Measurements from ENCODE around the gene STMP1. TPM values are rescaled to one million over a fixed set of nuclear protein-coding genes. Genes with fewer than 3 reads are reported as not detected.

STMP1 gene
- total and polyA plus RNA-seq, 8 donors, result 7.2 to 21.4 (median 12.0) TPM

- Histone ChIP-seq H3K36me3 (no peaks in the 10 kb centered on the region), H3K27ac (no peak overlapping the region), H3K4me3 (no peak overlapping the region), H3K9me3 (no peaks in the 10 kb centered on the region), H3K27me3 (no peaks in the 10 kb centered on the region), H3K4me1 (no peaks in the 10 kb centered on the region)
- TF ChIP-seq, protein P1, sequence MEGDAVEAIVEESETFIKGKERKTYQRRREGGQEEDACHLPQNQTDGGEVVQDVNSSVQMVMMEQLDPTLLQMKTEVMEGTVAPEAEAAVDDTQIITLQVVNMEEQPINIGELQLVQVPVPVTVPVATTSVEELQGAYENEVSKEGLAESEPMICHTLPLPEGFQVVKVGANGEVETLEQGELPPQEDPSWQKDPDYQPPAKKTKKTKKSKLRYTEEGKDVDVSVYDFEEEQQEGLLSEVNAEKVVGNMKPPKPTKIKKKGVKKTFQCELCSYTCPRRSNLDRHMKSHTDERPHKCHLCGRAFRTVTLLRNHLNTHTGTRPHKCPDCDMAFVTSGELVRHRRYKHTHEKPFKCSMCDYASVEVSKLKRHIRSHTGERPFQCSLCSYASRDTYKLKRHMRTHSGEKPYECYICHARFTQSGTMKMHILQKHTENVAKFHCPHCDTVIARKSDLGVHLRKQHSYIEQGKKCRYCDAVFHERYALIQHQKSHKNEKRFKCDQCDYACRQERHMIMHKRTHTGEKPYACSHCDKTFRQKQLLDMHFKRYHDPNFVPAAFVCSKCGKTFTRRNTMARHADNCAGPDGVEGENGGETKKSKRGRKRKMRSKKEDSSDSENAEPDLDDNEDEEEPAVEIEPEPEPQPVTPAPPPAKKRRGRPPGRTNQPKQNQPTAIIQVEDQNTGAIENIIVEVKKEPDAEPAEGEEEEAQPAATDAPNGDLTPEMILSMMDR (IDR thresholded peaks at IDR 0.05), result peak; percentile 23 to 64 (median 48)
- DNase-seq (no peak), FAIRE-seq (no peak), ATAC-seq (peak in 2 of 4 donors; percentile 51 to 55)
- 37 to 42% methylated on average over 11 of the region's 11 CpGs for whole genome bisulfite sequencing, 2 donors
- intact Hi-C loops (cut with DNase I), result no loop called here
These were observed 48.3 kb downstream of the STMP1 start for GRCh38 chr7:135710417-135711138.

GRCh38 chr7:135711139-135711469, 48.8 kb downstream of the STMP1 start:
- Histone ChIP-seq H3K36me3 (no peaks in the 10 kb centered on the region), H3K4me1 (no peaks in the 10 kb centered on the region), H3K4me3 (no peak overlapping the region), H3K9me3 (no peaks in the 10 kb centered on the region), H3K27me3 (no peaks in the 10 kb centered on the region), H3K27ac (no peak overlapping the region)
- TF ChIP-seq, protein P1 (IDR thresholded peaks at IDR 0.05), result no peak
- DNase-seq (no peak), ATAC-seq (no peak), FAIRE-seq (no peak)
- WGBS, 2 donors, result 51 to 56% methylated on average over 8 of the region's 8 CpGs
- intact Hi-C loops (cut with DNase I), result no loop called here

GRCh38 chr7:135712182-135712782, 50.0 kb downstream of the STMP1 start:
- no peaks in the 10 kb centered on the region for H3K27me3 ChIP-seq
- ATAC-seq (peak in 2 of 4 donors; percentile 38 to 73), DNase-seq (no peak), FAIRE-seq (no peak)
- 59 to 71% methylated on average over 4 of the region's 4 CpGs for WGBS, 2 donors
- no peaks in the 10 kb centered on the region for H3K9me3 ChIP-seq
- TF ChIP-seq, protein P1 (IDR thresholded peaks at IDR 0.05), result no peak
- intact Hi-C loops (cut with DNase I), result no loop called here
- H3K4me3 ChIP-seq, result no peak overlapping the region
- H3K4me1 ChIP-seq, result no peaks in the 10 kb centered on the region
- H3K27ac ChIP-seq, result no peak overlapping the region
- no peaks in the 10 kb centered on the region for H3K36me3 ChIP-seq

DNA sequence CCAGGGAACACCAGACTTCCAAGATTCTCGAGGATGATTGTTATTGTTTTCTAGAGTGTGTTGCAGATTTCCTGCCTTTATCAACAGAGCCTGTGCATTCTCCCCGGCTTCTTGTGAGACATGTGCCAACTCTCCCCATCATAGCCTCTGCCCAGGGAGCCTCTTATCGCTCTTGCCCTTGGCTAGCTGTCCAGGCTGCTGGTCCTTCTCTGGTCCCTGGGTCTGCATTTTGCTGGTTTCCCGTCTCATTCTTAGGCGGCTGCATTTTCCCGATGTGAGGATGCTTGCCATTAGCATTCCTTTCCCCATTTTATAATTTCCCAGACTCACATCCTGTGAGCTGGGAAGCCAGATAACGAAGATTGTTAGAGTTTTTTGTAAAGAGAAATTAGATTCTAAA, 50.5 kb downstream of the STMP1 start:
- intact Hi-C loops (cut with DNase I), result no loop called here
- no peak overlapping the region for H3K4me3 ChIP-seq
- ATAC-seq, result no peak
- FAIRE-seq, result no peak
- no peaks in the 10 kb centered on the region for H3K9me3 ChIP-seq
- WGBS, 2 donors, result 52 to 60% methylated on average over 7 of the region's 7 CpGs
- DNase-seq, result no peak
- TF ChIP-seq, protein P1 (IDR thresholded peaks at IDR 0.05), result no peak
- no peaks in the 10 kb centered on the region for H3K4me1 ChIP-seq
- no peaks in the 10 kb centered on the region for H3K27me3 ChIP-seq
- H3K27ac ChIP-seq, result no peak overlapping the region
- H3K36me3 ChIP-seq, result no peaks in the 10 kb centered on the region

GRCh38 chr7:135713836-135714470, 51.6 kb downstream of the STMP1 start:
- no peak for DNase-seq
- no peak for FAIRE-seq
- intact Hi-C loops (cut with DNase I), result no loop called here

More at GRCh38 chr7:135713836-135714470, 51.6 kb downstream of the STMP1 start:
- WGBS, 2 donors, result 64 to 67% methylated on average over 4 of the region's 4 CpGs
- no peaks in the 10 kb centered on the region for H3K9me3 ChIP-seq
- H3K4me3 ChIP-seq, result no peak overlapping the region
- H3K4me1 ChIP-seq, result no peaks in the 10 kb centered on the region
- H3K27me3 ChIP-seq, result no peaks in the 10 kb centered on the region
- no peak overlapping the region for H3K27ac ChIP-seq
- no peak for ATAC-seq
- H3K36me3 ChIP-seq, result no peaks in the 10 kb centered on the region
- TF ChIP-seq, protein P1 (IDR thresholded peaks at IDR 0.05), result no peak

Data from pancreas (tissue), 10 donors.